B cell (primary cell): Measurements from ENCODE around the gene TBX4. TPM values are rescaled to one million over a fixed set of nuclear protein-coding genes. Genes with fewer than 3 reads are reported as not detected.

ENCODE experiments used
- ATAC-seq: fragments of 200-7000 bp; cut with Tn5 transposase; one replicate; pipeline ENCODE4 v1.10.0; 2021; ENCODE audit warnings: low read depth, mild to moderate bottlenecking, moderate number of reproducible peaks, moderate library complexity
- CTCF ChIA-PET: fragments of 350-600 bp; sonication (Branson Sonifier 250); formaldehyde crosslinking; loops from one replicate; lab custom pipeline; 2021; ENCODE audit warnings: antibody characterized with exemption, inconsistent platforms; lab: Charles Lee
- POLR2A ChIA-PET: fragments of 350-600 bp; sonication (Branson Sonifier 250); formaldehyde crosslinking; loops from one replicate; lab custom pipeline; 2021; ENCODE audit warnings: antibody characterized with exemption; lab: Charles Lee
- DNase-seq: peaks from one replicate; pipeline ENCODE4 v3.0.0; 2013
- H2AFZ ChIP-seq: 2 replicates; pipeline ENCODE4 v1.6.1; 2012; ENCODE audit warnings: mild to moderate bottlenecking, low read depth, low read length; ENCODE audit not compliant: insufficient read depth, poor library complexity, severe bottlenecking
- H3K27ac ChIP-seq, 2 donors: 1 replicate in 1 of 2; 2 replicates in 1 of 2; pipeline ENCODE4 v1.5.1; 2012 to 2013; ENCODE audit warnings: low read length in 2 of 2, mild to moderate bottlenecking in 2 of 2, moderate library complexity in 1 of 2
- H3K27me3 ChIP-seq, 4 experiments: fragments of 200-600 bp in 1 of 4; sonication (generic) in 1 of 4; replicated peaks in 1 of 4; 1 replicate in 2 of 4; 2 replicates in 2 of 4; pipeline versions ENCODE4 v1.6.1 to v1.7.0; 2013 to 2016; ENCODE audit warnings: low read length in 3 of 4, mild to moderate bottlenecking in 2 of 4, mixed read lengths in 1 of 4, moderate library complexity in 1 of 4; ENCODE audit not compliant: insufficient read depth in 4 of 4, control insufficient read depth in 3 of 4; ENCODE audit errors: control extremely low read depth in 1 of 4
- H3K36me3 ChIP-seq, 2 experiments: replicated peaks in 1 of 2; 1 replicate in 1 of 2; 2 replicates in 1 of 2; pipeline versions ENCODE4 v1.6.1 to v1.7.1; 2013; ENCODE audit warnings: low read length in 1 of 2; ENCODE audit not compliant: insufficient read depth in 2 of 2, control insufficient read depth in 1 of 2; ENCODE audit errors: control extremely low read depth in 1 of 2, extremely low read depth in 1 of 2
- H3K4me1 ChIP-seq, 2 donors: fragments of 200-600 bp in 1 of 2; sonication (generic) in 1 of 2; 1 replicate in 1 of 2; 2 replicates in 1 of 2; pipeline versions ENCODE4 v1.5.1 to v1.6.1; 2013 to 2017; ENCODE audit warnings: low read length in 2 of 2; ENCODE audit not compliant: control insufficient read depth in 2 of 2, insufficient read depth in 2 of 2
- H3K4me2 ChIP-seq: replicated peaks from 2 replicates; pipeline ENCODE3; 2012; ENCODE audit warnings: mild to moderate bottlenecking, low read depth, low read length; ENCODE audit not compliant: poor library complexity, severe bottlenecking
- H3K4me3 ChIP-seq, 5 experiments: fragments of 200-600 bp in 1 of 5; sonication (generic) in 1 of 5; 1 replicate in 3 of 5; 2 replicates in 2 of 5; pipeline versions ENCODE4 v1.5.1 to v1.7.0; 2011 to 2016; ENCODE audit warnings: low read length in 4 of 5, mild to moderate bottlenecking in 4 of 5, low read depth in 2 of 5, control low read depth in 1 of 5, moderate library complexity in 1 of 5; ENCODE audit not compliant: insufficient read depth in 1 of 5; ENCODE audit errors: control extremely low read depth in 1 of 5, extremely low read depth in 1 of 5
- H3K79me2 ChIP-seq: fragments of 200-600 bp; sonication (generic); one replicate; pipeline ENCODE4 v1.6.0; 2016; ENCODE audit warnings: low read length; ENCODE audit not compliant: control insufficient read depth, insufficient read depth
- H3K9ac ChIP-seq: fragments of 200-600 bp; sonication (generic); 2 replicates; pipeline ENCODE4 v1.6.1; 2017; ENCODE audit warnings: mild to moderate bottlenecking, low read length, moderate library complexity
- H3K9me3 ChIP-seq, 3 donors: one replicate each; pipeline versions ENCODE4 v1.6.1 to v1.7.1; 2013; ENCODE audit warnings: low read length in 2 of 3; ENCODE audit not compliant: control insufficient read depth in 2 of 3, insufficient read depth in 1 of 3; ENCODE audit errors: control extremely low read depth in 1 of 3
- H4K20me1 ChIP-seq: 2 replicates; pipeline ENCODE4 v1.6.0; 2012; ENCODE audit warnings: mild to moderate bottlenecking, low read length; ENCODE audit not compliant: insufficient read depth, control insufficient read depth, poor library complexity, severe bottlenecking
- H3K27ac Mint-ChIP-seq: one replicate; pipeline ENCODE4 v1.8.0; 2021; ENCODE audit warnings: mixed read lengths
- H3K27me3 Mint-ChIP-seq: one replicate; pipeline ENCODE4 v1.8.0; 2021; ENCODE audit warnings: mixed read lengths
- H3K4me1 Mint-ChIP-seq: one replicate; pipeline ENCODE4 v1.8.0; 2021; ENCODE audit warnings: mixed read lengths
- H3K4me3 Mint-ChIP-seq: one replicate; pipeline ENCODE4 v1.8.0; 2021; ENCODE audit warnings: mixed read lengths
- H3K9me3 Mint-ChIP-seq: one replicate; pipeline ENCODE4 v1.8.0; 2022; ENCODE audit warnings: mixed read lengths; ENCODE audit not compliant: insufficient read depth
- CTCF ChIP-seq: fragments of 200-600 bp; IDR thresholded peaks from one replicate; pipeline ENCODE4 v1.8.0; 2022; ENCODE audit warnings: antibody characterized with exemption, mild to moderate bottlenecking
- EZH2 ChIP-seq: IDR thresholded peaks from 2 replicates; pipeline ENCODE4 v1.6.1; 2012; ENCODE audit warnings: borderline replicate concordance, low read depth, mild to moderate bottlenecking, moderate library complexity, low read length; ENCODE audit not compliant: insufficient read depth, poor library complexity, severe bottlenecking
- WGBS: methylation state at CpG from one replicate; pipeline ENCODE4 v1.1.5; 2013; ENCODE audit warnings: missing lambda C conversion rate; ENCODE audit not compliant: insufficient coverage; 5-methylcytosine and 5-hydroxymethylcytosine counted together
- intact Hi-C: fragments of 100-400 bp; cut with micrococcal nuclease; formaldehyde crosslinking; loops from one replicate; pipeline ENCODE4 v1.10.0; 2022
- polyA plus RNA-seq: library from polyadenylated mRNA; depleted of rRNA; stranded (reverse); fragments of >200 nt; gene quantifications from 2 replicates; pipeline ENCODE4 v1.2.3, GENCODE V29; 2012
- total RNA-seq, 2 donors: library from RNA; stranded (reverse); fragments of 120-200 nt in 1 of 2; gene quantifications; 1 replicate in 1 of 2; 2 replicates in 1 of 2; pipeline versions ENCODE4 v1.2.3 to v1.2.4, GENCODE V29; 2013 to 2022

TBX4 gene
- total and polyA plus RNA-seq, 2 donors (not counting 1 experiment from before 2014, with no cell fraction given): not detected

GRCh38 chr17:61487161-61487988 lies 35.2 kb downstream of the TBX4 start:
- Histone ChIP-seq H3K9ac (no peak overlapping the region), H3K4me2 (no peak overlapping the region), H3K27me3 (no peaks in the 10 kb centered on the region), H3K79me2 (no peaks in the 10 kb centered on the region), H3K9me3 (peaks cover 0 to 5% (median 0%) of the 10 kb centered on the region in 3 donors), H3K36me3 (no peaks in the 10 kb centered on the region), H2AFZ (no peak overlapping the region), H3K4me3 (no peak overlapping the region), H3K27ac (no peak overlapping the region), H3K4me1 (no peaks in the 10 kb centered on the region), H4K20me1 (no peaks in the 10 kb centered on the region)
- no peaks in the 10 kb centered on the region for H3K4me1 Mint-ChIP-seq
- intact Hi-C loops: no loop called here
- no peak overlapping the region for H3K27ac Mint-ChIP-seq
- TF ChIP-seq EZH2 (no peak), CTCF (no peak)
- CTCF ChIA-PET: no interaction called here
- no peak for ATAC-seq
- POLR2A ChIA-PET: no interaction called here
- H3K9me3 Mint-ChIP-seq: no peaks in the 10 kb centered on the region
- peaks cover 8% of the 10 kb centered on the region for H3K27me3 Mint-ChIP-seq
- H3K4me3 Mint-ChIP-seq: no peak overlapping the region
- WGBS: 93% methylated on average over 26 of the region's 28 CpGs
- DNase-seq: no peak

GRCh38 chr17:61487989-61488595 lies 35.9 kb downstream of the TBX4 start:
- ChIA-PET POLR2A (no interaction called here), CTCF (no interaction called here)
- H3K36me3 ChIP-seq: no peaks in the 10 kb centered on the region
- no peak overlapping the region for H2AFZ ChIP-seq
- no peak for DNase-seq
- no peaks in the 10 kb centered on the region for H4K20me1 ChIP-seq
- ATAC-seq: no peak
- no peak overlapping the region for H3K27ac ChIP-seq
- no peak overlapping the region for H3K4me3 Mint-ChIP-seq
- H3K27me3 ChIP-seq: no peaks in the 10 kb centered on the region
- no peaks in the 10 kb centered on the region for H3K4me1 Mint-ChIP-seq
- TF ChIP-seq EZH2: no peak
- TF ChIP-seq CTCF: no peak
- no peak overlapping the region for H3K4me2 ChIP-seq
- no peak overlapping the region for H3K9ac ChIP-seq
- H3K79me2 ChIP-seq: no peaks in the 10 kb centered on the region
- intact Hi-C loops: no loop called here
- H3K27me3 Mint-ChIP-seq: peaks cover 8% of the 10 kb centered on the region
- no peaks in the 10 kb centered on the region for H3K9me3 Mint-ChIP-seq
- 92% methylated on average over 7 of the region's 9 CpGs for WGBS
- no peak overlapping the region for H3K4me3 ChIP-seq
- H3K27ac Mint-ChIP-seq: no peak overlapping the region
- H3K4me1 ChIP-seq: no peaks in the 10 kb centered on the region
- peaks cover 0 to 3% (median 0%) of the 10 kb centered on the region in 3 donors for H3K9me3 ChIP-seq
